ENCODE results near the gene TSSC4.

TSSC4 gene

DNA sequence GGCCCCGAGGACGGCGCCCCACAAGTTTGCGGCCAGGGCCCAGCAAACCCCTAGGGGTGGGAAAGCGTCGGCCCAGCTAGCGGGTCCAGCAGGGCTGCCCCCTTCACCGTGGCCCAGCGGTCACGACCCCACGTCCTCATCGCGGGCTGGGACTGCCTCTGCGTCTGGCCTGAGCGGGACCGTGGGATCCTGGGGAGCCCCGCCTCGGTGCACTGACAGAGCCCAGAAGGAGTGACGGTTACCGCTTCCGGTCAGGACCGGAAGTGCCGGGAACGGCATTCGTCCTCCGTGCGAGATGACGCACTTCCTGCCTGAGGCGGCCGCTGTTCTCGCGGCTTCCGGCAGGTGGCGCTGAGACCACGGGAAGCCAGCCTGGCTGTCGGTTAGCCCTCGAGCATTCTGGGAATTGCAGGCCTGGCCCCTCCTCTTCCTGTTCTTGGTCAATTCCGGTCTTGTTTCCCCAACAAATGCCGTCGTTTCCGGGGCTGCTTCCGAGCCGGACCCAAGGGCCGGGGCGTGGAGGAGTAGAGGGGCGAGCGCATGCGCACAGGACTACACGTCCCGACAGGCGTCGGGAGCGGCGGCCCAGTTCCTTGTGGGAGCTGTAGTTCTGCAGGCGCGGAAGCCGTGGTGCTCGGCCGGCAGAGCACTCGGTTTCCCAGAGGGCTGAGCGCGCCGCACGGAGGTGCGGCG, at the start of gene TSSC4 (continued):
- TF ChIP-seq SCRT2 (tag by site-specific recombination; IDR thresholded peaks at IDR 0.05) (0 out of 2 replicates have a peak, but pooled peaks have one; percentile 27), SALL2 (tag by site-specific recombination; IDR thresholded peaks at IDR 0.05; ENCODE audit: borderline replicate concordance) (no peak), ZNF654 (tag by site-specific recombination; IDR thresholded peaks at IDR 0.05; ENCODE audit: low read depth) (peak; percentile 21), KLF10 (tag by site-specific recombination; IDR thresholded peaks at IDR 0.05) (peak; percentile 37; the same call in 1 of the 2 replicates), AEBP2 (tag by site-specific recombination; IDR thresholded peaks at IDR 0.05; ENCODE audit: borderline replicate concordance) (no peak), ZNF561 (tag by site-specific recombination; IDR thresholded peaks at IDR 0.05; ENCODE audit: borderline replicate concordance) (0 out of 2 replicates have a peak, but pooled peaks have one; percentile 12), ZNF792 (tag by site-specific recombination; IDR thresholded peaks at IDR 0.05) (no peak), ZNF600 (tag by site-specific recombination; IDR thresholded peaks at IDR 0.05) (peak; percentile 23; the same call in 1 of the 2 replicates), ZFHX2 (tag by site-specific recombination; conservative IDR thresholded peaks at IDR 0.05) (no peak), REPIN1 (tag by site-specific recombination; IDR thresholded peaks at IDR 0.05; ENCODE audit: low read depth) (no peak), ZSCAN30 (tag by site-specific recombination; IDR thresholded peaks at IDR 0.05) (0 out of 2 replicates have a peak, but pooled peaks have one; percentile 48), ZNF555 (tag by site-specific recombination; conservative IDR thresholded peaks at IDR 0.05) (no peak), ZNF747 (tag by site-specific recombination; IDR thresholded peaks at IDR 0.05) (no peak), INSM2 (tag by site-specific recombination; IDR thresholded peaks at IDR 0.05) (0 out of 2 replicates have a peak, but pooled peaks have one; percentile 22), ZNF501 (tag by site-specific recombination; IDR thresholded peaks at IDR 0.05) (peak; percentile 79), SP3 (tag by site-specific recombination; IDR thresholded peaks at IDR 0.05) (peak; percentile 94), ZNF394 (tag by site-specific recombination; IDR thresholded peaks at IDR 0.05; ENCODE audit: borderline replicate concordance) (peak; percentile 50; the same call in 1 of the 2 replicates), PATZ1 (tag by site-specific recombination; IDR thresholded peaks at IDR 0.05) (peak; percentile 75), ZNF571 (tag by site-specific recombination; IDR thresholded peaks at IDR 0.05) (no peak), ZNF114 (tag by site-specific recombination; IDR thresholded peaks at IDR 0.05) (no peak), ZXDB (tag by site-specific recombination; IDR thresholded peaks at IDR 0.05) (peak; percentile 90)
- TF ChIP-seq, protein P1, sequence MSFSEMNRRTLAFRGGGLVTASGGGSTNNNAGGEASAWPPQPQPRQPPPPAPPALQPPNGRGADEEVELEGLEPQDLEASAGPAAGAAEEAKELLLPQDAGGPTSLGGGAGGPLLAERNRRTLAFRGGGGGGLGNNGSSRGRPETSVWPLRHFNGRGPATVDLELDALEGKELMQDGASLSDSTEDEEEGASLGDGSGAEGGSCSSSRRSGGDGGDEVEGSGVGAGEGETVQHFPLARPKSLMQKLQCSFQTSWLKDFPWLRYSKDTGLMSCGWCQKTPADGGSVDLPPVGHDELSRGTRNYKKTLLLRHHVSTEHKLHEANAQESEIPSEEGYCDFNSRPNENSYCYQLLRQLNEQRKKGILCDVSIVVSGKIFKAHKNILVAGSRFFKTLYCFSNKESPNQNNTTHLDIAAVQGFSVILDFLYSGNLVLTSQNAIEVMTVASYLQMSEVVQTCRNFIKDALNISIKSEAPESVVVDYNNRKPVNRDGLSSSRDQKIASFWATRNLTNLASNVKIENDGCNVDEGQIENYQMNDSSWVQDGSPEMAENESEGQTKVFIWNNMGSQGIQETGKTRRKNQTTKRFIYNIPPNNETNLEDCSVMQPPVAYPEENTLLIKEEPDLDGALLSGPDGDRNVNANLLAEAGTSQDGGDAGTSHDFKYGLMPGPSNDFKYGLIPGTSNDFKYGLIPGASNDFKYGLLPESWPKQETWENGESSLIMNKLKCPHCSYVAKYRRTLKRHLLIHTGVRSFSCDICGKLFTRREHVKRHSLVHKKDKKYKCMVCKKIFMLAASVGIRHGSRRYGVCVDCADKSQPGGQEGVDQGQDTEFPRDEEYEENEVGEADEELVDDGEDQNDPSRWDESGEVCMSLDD (tag by site-specific recombination; IDR thresholded peaks at IDR 0.05) = peak; percentile 88
- TF ChIP-seq, protein P2, sequence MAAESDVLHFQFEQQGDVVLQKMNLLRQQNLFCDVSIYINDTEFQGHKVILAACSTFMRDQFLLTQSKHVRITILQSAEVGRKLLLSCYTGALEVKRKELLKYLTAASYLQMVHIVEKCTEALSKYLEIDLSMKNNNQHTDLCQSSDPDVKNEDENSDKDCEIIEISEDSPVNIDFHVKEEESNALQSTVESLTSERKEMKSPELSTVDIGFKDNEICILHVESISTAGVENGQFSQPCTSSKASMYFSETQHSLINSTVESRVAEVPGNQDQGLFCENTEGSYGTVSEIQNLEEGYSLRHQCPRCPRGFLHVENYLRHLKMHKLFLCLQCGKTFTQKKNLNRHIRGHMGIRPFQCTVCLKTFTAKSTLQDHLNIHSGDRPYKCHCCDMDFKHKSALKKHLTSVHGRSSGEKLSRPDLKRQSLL (tag by site-specific recombination; IDR thresholded peaks at IDR 0.05) = 0 out of 2 replicates have a peak, but pooled peaks have one; percentile 42
- TF ChIP-seq, protein P3, sequence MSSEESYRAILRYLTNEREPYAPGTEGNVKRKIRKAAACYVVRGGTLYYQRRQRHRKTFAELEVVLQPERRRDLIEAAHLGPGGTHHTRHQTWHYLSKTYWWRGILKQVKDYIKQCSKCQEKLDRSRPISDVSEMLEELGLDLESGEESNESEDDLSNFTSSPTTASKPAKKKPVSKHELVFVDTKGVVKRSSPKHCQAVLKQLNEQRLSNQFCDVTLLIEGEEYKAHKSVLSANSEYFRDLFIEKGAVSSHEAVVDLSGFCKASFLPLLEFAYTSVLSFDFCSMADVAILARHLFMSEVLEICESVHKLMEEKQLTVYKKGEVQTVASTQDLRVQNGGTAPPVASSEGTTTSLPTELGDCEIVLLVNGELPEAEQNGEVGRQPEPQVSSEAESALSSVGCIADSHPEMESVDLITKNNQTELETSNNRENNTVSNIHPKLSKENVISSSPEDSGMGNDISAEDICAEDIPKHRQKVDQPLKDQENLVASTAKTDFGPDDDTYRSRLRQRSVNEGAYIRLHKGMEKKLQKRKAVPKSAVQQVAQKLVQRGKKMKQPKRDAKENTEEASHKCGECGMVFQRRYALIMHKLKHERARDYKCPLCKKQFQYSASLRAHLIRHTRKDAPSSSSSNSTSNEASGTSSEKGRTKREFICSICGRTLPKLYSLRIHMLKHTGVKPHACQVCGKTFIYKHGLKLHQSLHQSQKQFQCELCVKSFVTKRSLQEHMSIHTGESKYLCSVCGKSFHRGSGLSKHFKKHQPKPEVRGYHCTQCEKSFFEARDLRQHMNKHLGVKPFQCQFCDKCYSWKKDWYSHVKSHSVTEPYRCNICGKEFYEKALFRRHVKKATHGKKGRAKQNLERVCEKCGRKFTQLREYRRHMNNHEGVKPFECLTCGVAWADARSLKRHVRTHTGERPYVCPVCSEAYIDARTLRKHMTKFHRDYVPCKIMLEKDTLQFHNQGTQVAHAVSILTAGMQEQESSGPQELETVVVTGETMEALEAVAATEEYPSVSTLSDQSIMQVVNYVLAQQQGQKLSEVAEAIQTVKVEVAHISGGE (tag by site-specific recombination; conservative IDR thresholded peaks at IDR 0.05; ENCODE audit: low read depth) = peak; percentile 99
- TF ChIP-seq, protein P4, sequence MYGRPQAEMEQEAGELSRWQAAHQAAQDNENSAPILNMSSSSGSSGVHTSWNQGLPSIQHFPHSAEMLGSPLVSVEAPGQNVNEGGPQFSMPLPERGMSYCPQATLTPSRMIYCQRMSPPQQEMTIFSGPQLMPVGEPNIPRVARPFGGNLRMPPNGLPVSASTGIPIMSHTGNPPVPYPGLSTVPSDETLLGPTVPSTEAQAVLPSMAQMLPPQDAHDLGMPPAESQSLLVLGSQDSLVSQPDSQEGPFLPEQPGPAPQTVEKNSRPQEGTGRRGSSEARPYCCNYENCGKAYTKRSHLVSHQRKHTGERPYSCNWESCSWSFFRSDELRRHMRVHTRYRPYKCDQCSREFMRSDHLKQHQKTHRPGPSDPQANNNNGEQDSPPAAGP (tag by site-specific recombination; IDR thresholded peaks at IDR 0.05) = peak; percentile 72; the same call in 1 of the 2 replicates
